Lower leg skin (tissue), 4 donors: ENCODE data around the gene FAM209A. TPM values are rescaled to one million over a fixed set of nuclear protein-coding genes. Genes with fewer than 3 reads are reported as not detected.
A peak's percentile ranks its signal among the peaks of the same experiment; 100 is the strongest.
"Not testable (repeated sequence)": the region's sequence is repeated elsewhere in the genome, so short reads cannot be mapped to it uniquely, and the experiment has no call there.

Experiments
- DNase-seq, 2 donors: peaks; one replicate each; pipeline ENCODE4 v3.0.0-alpha.2; 2019; ENCODE audit warnings: low spot score in 2 of 2
- H3K4me3 ChIP-seq: fragments of 200-600 bp; sonication (generic); 2 replicates; pipeline ENCODE4 v1.5.1; 2017; ENCODE audit warnings: mild to moderate bottlenecking, low read depth; ENCODE audit not compliant: poor library complexity, severe bottlenecking
- CTCF ChIP-seq, 3 donors: fragments of 450-650 bp; IDR thresholded peaks; one replicate each; pipeline ENCODE4 v1.5.1; 2016; ENCODE audit warnings: antibody characterized with exemption in 3 of 3, mild to moderate bottlenecking in 3 of 3, moderate library complexity in 2 of 3
- POLR2A ChIP-seq, 2 donors: fragments of 450-650 bp; IDR thresholded peaks; one replicate each; pipeline ENCODE4 v1.6.1; 2016 to 2017; ENCODE audit warnings: antibody characterized with exemption in 2 of 2, mild to moderate bottlenecking in 1 of 2, moderate library complexity in 1 of 2
- WGBS, 2 donors: methylation state at CpG; one replicate each; pipeline ENCODE4 v1.1.5; 2018; 5-methylcytosine and 5-hydroxymethylcytosine counted together
- intact Hi-C: fragments of 100-400 bp; cut with DNase I; formaldehyde crosslinking; loops from one replicate; pipeline ENCODE4 v1.15.0; 2023; ENCODE audit warnings: low total_unique reads
- total RNA-seq, 4 donors: library from RNA; depleted of rRNA; stranded (reverse); fragments of >200 nt; gene quantifications; one replicate each; pipeline ENCODE4 v1.1.0, GENCODE V29; 2016

Gene FAM209A, protein sequence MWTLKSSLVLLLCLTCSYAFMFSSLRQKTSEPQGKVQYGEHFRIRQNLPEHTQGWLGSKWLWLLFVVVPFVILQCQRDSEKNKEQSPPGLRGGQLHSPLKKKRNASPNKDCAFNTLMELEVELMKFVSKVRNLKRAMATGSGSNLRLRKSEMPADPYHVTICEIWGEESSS
- under 1 TPM in 1 of 4 donors, not detected in 3; 0.81 TPM for total RNA-seq

DNA sequence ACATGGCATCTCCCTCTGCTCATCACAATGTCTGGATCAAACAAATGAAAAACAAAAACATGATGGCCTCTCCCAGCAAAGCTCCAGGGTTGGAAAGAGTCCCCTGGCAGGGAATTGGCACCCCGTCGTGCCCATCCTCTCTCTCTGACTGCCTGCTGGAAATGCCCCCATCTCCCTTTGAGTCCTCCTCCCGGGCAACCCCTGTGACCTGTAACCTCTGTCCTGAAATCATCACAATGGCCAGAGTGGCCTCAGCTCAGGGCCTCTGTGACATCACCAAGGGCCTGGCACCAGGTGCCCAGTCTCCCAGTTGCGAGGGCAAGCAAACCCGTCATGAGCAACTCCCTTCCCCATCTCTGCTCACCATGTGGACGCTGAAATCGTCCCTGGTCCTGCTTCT is at the start of gene FAM209A:
TSS of gene FAM209A (plus strand) at position 301 of the 400 bp plus-strand sequence. CDS start at position 366, 65 bp downstream.
- WGBS, 2 donors: 82 to 87% methylated on average over 7 of the region's 7 CpGs
- DNase-seq, intact Hi-C loops, H3K4me3 ChIP-seq: not testable (repeated sequence)

DNA sequence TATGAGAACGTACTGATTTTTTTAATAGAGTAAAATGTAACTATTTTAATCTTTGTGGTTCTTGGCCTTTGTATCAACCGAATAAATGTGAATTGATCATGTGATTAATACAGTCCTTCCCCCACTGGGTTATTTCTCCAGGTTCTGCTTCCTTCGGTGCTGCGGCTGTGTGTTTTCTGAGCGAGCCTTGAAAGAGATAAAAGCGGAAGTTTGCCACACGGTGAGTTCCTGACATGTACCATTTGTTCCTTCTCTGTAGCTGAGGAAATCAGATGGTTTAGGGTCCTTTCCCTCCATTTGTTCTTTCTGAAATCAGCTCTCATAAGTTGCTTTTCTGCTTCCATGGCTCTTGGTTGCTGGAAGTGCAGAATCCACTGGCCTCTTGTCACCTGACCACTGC is 40.6 kb upstream of the FAM209A start:
- intact Hi-C loops: no loop called here
- H3K4me3 ChIP-seq: no peak overlapping the region
- no peak for DNase-seq
- TF ChIP-seq CTCF (IDR thresholded peaks at IDR 0.05) (no peak), POLR2A (IDR thresholded peaks at IDR 0.05) (no peak)
- WGBS, 2 donors: 83 to 85% methylated on average over 7 of the region's 7 CpGs

- no peak for DNase-seq
- TF ChIP-seq CTCF (IDR thresholded peaks at IDR 0.05) (no peak), POLR2A (IDR thresholded peaks at IDR 0.05) (no peak)
- WGBS, 2 donors: 83 to 85% methylated on average over 11 of the region's 11 CpGs
- no peak overlapping the region for H3K4me3 ChIP-seq
- intact Hi-C loops: no loop called here
Observed at GRCh38 chr20:56487216-56487615, 37.3 kb upstream of the FAM209A start.

- 94 to 98% methylated on average over 5 of the region's 5 CpGs for whole genome bisulfite sequencing, 2 donors
- no peak for DNase-seq
- no peak overlapping the region for H3K4me3 ChIP-seq
- intact Hi-C loops: no loop called here
- TF ChIP-seq CTCF (IDR thresholded peaks at IDR 0.05) (no peak), POLR2A (IDR thresholded peaks at IDR 0.05) (no peak)
Observed at GRCh38 chr20:56488566-56488965, 36.0 kb upstream of the FAM209A start.

- no peak overlapping the region for H3K4me3 ChIP-seq
- intact Hi-C loops: no loop called here
- TF ChIP-seq CTCF (IDR thresholded peaks at IDR 0.05): no peak
- TF ChIP-seq POLR2A (IDR thresholded peaks at IDR 0.05): no peak
- DNase-seq: no peak
- WGBS, 2 donors: 97 to 98% methylated on average over 1 of the region's 1 CpG
Observed at GRCh38 chr20:56501116-56501515, 23.4 kb upstream of the FAM209A start.

GRCh38 chr20:56503916-56504315 is 20.6 kb upstream of the FAM209A start:
- peak in 1 of 2 donors; percentile 15 for DNase-seq
- TF ChIP-seq POLR2A (IDR thresholded peaks at IDR 0.05) (no peak), CTCF (IDR thresholded peaks at IDR 0.05) (no peak)
- 92 to 100% methylated on average over 7 to 8 of the region's 8 CpGs for WGBS, 2 donors

More at GRCh38 chr20:56503916-56504315, 20.6 kb upstream of the FAM209A start:
- H3K4me3 ChIP-seq: no peak overlapping the region
- intact Hi-C loops: no loop called here
